Mononuclear cell (primary cell): ENCODE measurements around the gene TCEAL3. TPM values are rescaled to one million over a fixed set of nuclear protein-coding genes. Genes with fewer than 3 reads are reported as not detected.
"Not testable (repeated sequence)": the region's sequence is repeated elsewhere in the genome, so short reads cannot be mapped to it uniquely, and the experiment has no call there.

Source experiments
- H3K27me3 ChIP-seq: 2 replicates; pipeline ENCODE4 v1.6.0; 2011; ENCODE audit warnings: low read length, control low read depth; ENCODE audit not compliant: insufficient read depth
- H3K4me1 ChIP-seq: 2 replicates; pipeline ENCODE4 v1.5.1; 2011; ENCODE audit warnings: mild to moderate bottlenecking, low read length, control low read depth; ENCODE audit not compliant: insufficient read depth
- H3K4me3 ChIP-seq: 2 replicates; pipeline ENCODE4 v1.5.1; 2011; ENCODE audit warnings: mild to moderate bottlenecking, low read length, moderate library complexity
- H3K9me3 ChIP-seq: 2 replicates; pipeline ENCODE4 v1.5.1; 2011; ENCODE audit warnings: low read depth, mild to moderate bottlenecking, control low read depth, low read length
- total RNA-seq: library from RNA; depleted of rRNA; stranded (reverse); fragments of >200 nt; gene quantifications from one replicate; pipeline ENCODE4 v1.2.3, GENCODE V29; 2012

Gene TCEAL3
- total RNA-seq: 2.4 TPM

GRCh38 chrX:103607364-103608305, at the start of gene TCEAL3:
Gene TCEAL3 (plus strand): TSS chrX:103607963. CDS start chrX:103609065, 1,102 bp downstream.
- Histone ChIP-seq H3K4me3 (peak within 1 kb of the TSS; percentile 47), H3K9me3 (no peaks in the 10 kb centered on the region), H3K4me1 (peaks cover 7% of the 10 kb centered on the region), H3K27me3 (no peaks in the 10 kb centered on the region)

- no peaks in the 10 kb centered on the region for H3K4me1 ChIP-seq
- no peaks in the 10 kb centered on the region for H3K9me3 ChIP-seq
- H3K4me3 ChIP-seq: no peak overlapping the region
- no peaks in the 10 kb centered on the region for H3K27me3 ChIP-seq
Observed at GRCh38 chrX:103560256-103560655, 47.5 kb upstream of the TCEAL3 start.

- H3K9me3 ChIP-seq: no peaks in the 10 kb centered on the region
- H3K27me3 ChIP-seq: no peaks in the 10 kb centered on the region
- no peak overlapping the region for H3K4me3 ChIP-seq
- H3K4me1 ChIP-seq: no peaks in the 10 kb centered on the region
Observed at GRCh38 chrX:103562801-103563200, 45.0 kb upstream of the TCEAL3 start.

GRCh38 chrX:103565197-103565596, 42.6 kb upstream of the TCEAL3 start:
- no peaks in the 10 kb centered on the region for H3K9me3 ChIP-seq
- no peak overlapping the region for H3K4me3 ChIP-seq
- no peaks in the 10 kb centered on the region for H3K4me1 ChIP-seq
- no peaks in the 10 kb centered on the region for H3K27me3 ChIP-seq

- Histone ChIP-seq H3K9me3 (no peaks in the 10 kb centered on the region), H3K4me1 (no peaks in the 10 kb centered on the region), H3K4me3 (no peak overlapping the region), H3K27me3 (no peaks in the 10 kb centered on the region)
Observed at GRCh38 chrX:103565752-103566151, 42.0 kb upstream of the TCEAL3 start.

- H3K4me3 ChIP-seq: no peak overlapping the region
- no peaks in the 10 kb centered on the region for H3K4me1 ChIP-seq
- no peaks in the 10 kb centered on the region for H3K9me3 ChIP-seq
- H3K27me3 ChIP-seq: no peaks in the 10 kb centered on the region
Observed at GRCh38 chrX:103571121-103571520, 36.6 kb upstream of the TCEAL3 start.

GRCh38 chrX:103571726-103572125, 36.0 kb upstream of the TCEAL3 start:
- Histone ChIP-seq H3K4me3 (no peak overlapping the region), H3K4me1 (no peaks in the 10 kb centered on the region), H3K27me3 (no peaks in the 10 kb centered on the region), H3K9me3 (no peaks in the 10 kb centered on the region)

GRCh38 chrX:103573202-103573601, 34.6 kb upstream of the TCEAL3 start:
- no peaks in the 10 kb centered on the region for H3K4me1 ChIP-seq
- no peaks in the 10 kb centered on the region for H3K27me3 ChIP-seq
- H3K4me3 ChIP-seq: no peak overlapping the region
- H3K9me3 ChIP-seq: no peaks in the 10 kb centered on the region

GRCh38 chrX:103584596-103584995, 23.2 kb upstream of the TCEAL3 start:
- H3K4me1 ChIP-seq: no peaks in the 10 kb centered on the region
- H3K9me3 ChIP-seq: no peaks in the 10 kb centered on the region
- H3K4me3 ChIP-seq: no peak overlapping the region

GRCh38 chrX:103585411-103586313, 22.1 kb upstream of the TCEAL3 start, which contains the start of gene TCEAL4:
Gene TCEAL4 (plus strand): TSS chrX:103585515. CDS start chrX:103586676, 1,161 bp downstream.
- no peaks in the 10 kb centered on the region for H3K9me3 ChIP-seq
- peak within 1 kb of the TSS; percentile 46 for H3K4me3 ChIP-seq
- H3K27me3 ChIP-seq: no peaks in the 10 kb centered on the region
- H3K4me1 ChIP-seq: no peaks in the 10 kb centered on the region

More at GRCh38 chrX:103584596-103584995, 23.2 kb upstream of the TCEAL3 start:
- H3K27me3 ChIP-seq: no peaks in the 10 kb centered on the region

- H3K4me3 ChIP-seq: no peak overlapping the region
- no peaks in the 10 kb centered on the region for H3K4me1 ChIP-seq
- H3K27me3 ChIP-seq: no peaks in the 10 kb centered on the region
- H3K9me3 ChIP-seq: no peaks in the 10 kb centered on the region
Observed at GRCh38 chrX:103586314-103586646, 21.5 kb upstream of the TCEAL3 start.

- H3K4me3 ChIP-seq: no peak overlapping the region
- no peaks in the 10 kb centered on the region for H3K27me3 ChIP-seq
- H3K9me3 ChIP-seq: no peaks in the 10 kb centered on the region
- no peaks in the 10 kb centered on the region for H3K4me1 ChIP-seq
Observed at GRCh38 chrX:103586659-103587058, 21.1 kb upstream of the TCEAL3 start.

GRCh38 chrX:103592295-103592694, 15.5 kb upstream of the TCEAL3 start:
- not testable (repeated sequence) for H3K4me3 ChIP-seq, H3K27me3 ChIP-seq, H3K4me1 ChIP-seq

GRCh38 chrX:103595202-103595601, 12.6 kb upstream of the TCEAL3 start:
- not testable (repeated sequence) for H3K4me1 ChIP-seq, H3K4me3 ChIP-seq

More at GRCh38 chrX:103592295-103592694, 15.5 kb upstream of the TCEAL3 start:
- H3K9me3 ChIP-seq: not testable (repeated sequence)

GRCh38 chrX:103608306-103608963, 672 bp downstream of the TCEAL3 start:
- Histone ChIP-seq H3K4me1 (peaks cover 7% of the 10 kb centered on the region), H3K27me3 (no peaks in the 10 kb centered on the region), H3K4me3 (peak overlapping the region; percentile 47), H3K9me3 (no peaks in the 10 kb centered on the region)

More at GRCh38 chrX:103595202-103595601, 12.6 kb upstream of the TCEAL3 start:
- H3K27me3 ChIP-seq, H3K9me3 ChIP-seq: not testable (repeated sequence)
